Ammon's horn (tissue), 1 donor: ENCODE data around the gene NHLRC3.
"Not testable (repeated sequence)": the region's sequence is repeated elsewhere in the genome, so short reads cannot be mapped to it uniquely, and the experiment has no call there.

Experiments used
- DNase-seq: peaks from one replicate; pipeline ENCODE4 v3.0.0-alpha.2; 2016; ENCODE audit warnings: low spot score

The NHLRC3 gene

GRCh38 chr13:39037880-39038568 lies at the start of gene NHLRC3, which contains the start of gene PROSER1:
Gene NHLRC3, plus strand, starts transcription at chr13:39038456. Its CDS starts 184 bp downstream, at chr13:39038640.
Gene PROSER1, minus strand, starts transcription at chr13:39038089. Its CDS starts 847 bp downstream, at chr13:39037242.
- peak; percentile 97 for DNase-seq

GRCh38 chr13:38990693-38991092 lies 47.6 kb upstream of the NHLRC3 start, which contains the start of gene STOML3:
Gene STOML3, minus strand, starts transcription at chr13:38990831. Its CDS starts 110 bp downstream, at chr13:38990721.
- no peak for DNase-seq

- DNase-seq: no peak
Measured at GRCh38 chr13:38993381-38993780, 44.9 kb upstream of the NHLRC3 start.

GRCh38 chr13:38998739-38999138 lies 39.5 kb upstream of the NHLRC3 start:
- DNase-seq: no peak

GRCh38 chr13:39006371-39007111 lies 31.7 kb upstream of the NHLRC3 start:
- DNase-seq: not testable (repeated sequence)

GRCh38 chr13:39012608-39013007 lies 25.6 kb upstream of the NHLRC3 start:
- DNase-seq: no peak

GRCh38 chr13:39013462-39013861 lies 24.8 kb upstream of the NHLRC3 start:
- no peak for DNase-seq

GRCh38 chr13:39016087-39016486 lies 22.2 kb upstream of the NHLRC3 start:
- DNase-seq: peak; percentile 27

- peak; percentile 72 for DNase-seq
Measured at GRCh38 chr13:39016787-39017186, 21.5 kb upstream of the NHLRC3 start.

GRCh38 chr13:39020853-39021462 lies 17.3 kb upstream of the NHLRC3 start:
- DNase-seq: no peak

GRCh38 chr13:39023316-39023715 lies 14.9 kb upstream of the NHLRC3 start:
- DNase-seq: no peak

GRCh38 chr13:39023761-39024160 lies 14.5 kb upstream of the NHLRC3 start:
- DNase-seq: no peak

GRCh38 chr13:39025433-39025839 lies 12.8 kb upstream of the NHLRC3 start:
- no peak for DNase-seq

- DNase-seq: no peak
Measured at GRCh38 chr13:39032150-39032549, 6.1 kb upstream of the NHLRC3 start.

- no peak for DNase-seq
Measured at GRCh38 chr13:39034085-39034484, 4.2 kb upstream of the NHLRC3 start.

GRCh38 chr13:39035204-39035603 lies 3.1 kb upstream of the NHLRC3 start:
- no peak for DNase-seq

- no peak for DNase-seq
Measured at GRCh38 chr13:39035799-39036198, 2.5 kb upstream of the NHLRC3 start.

- DNase-seq: no peak
Measured at GRCh38 chr13:39036212-39036611, 2.0 kb upstream of the NHLRC3 start.

- no peak for DNase-seq
Measured at GRCh38 chr13:39037410-39037879, 811 bp upstream of the NHLRC3 start.

GRCh38 chr13:39038569-39039030 lies 344 bp downstream of the NHLRC3 start:
- DNase-seq: peak; percentile 45

GRCh38 chr13:39039041-39039440 lies 785 bp downstream of the NHLRC3 start:
- no peak for DNase-seq

- no peak for DNase-seq
Measured at GRCh38 chr13:39040206-39040605, 1.9 kb downstream of the NHLRC3 start.

GRCh38 chr13:39044536-39044935 lies 6.3 kb downstream of the NHLRC3 start:
- DNase-seq: no peak
